ENCODE results near the gene SLC22A4. TPM values are rescaled to one million over a fixed set of nuclear protein-coding genes. Genes with fewer than 3 reads are reported as not detected.

Gene SLC22A4
- total and polyA plus RNA-seq, 2 experiments from 2014 or later, result 24.0 to 26.0 TPM

- Histone ChIP-seq H3K27me3 (replicated peaks; ENCODE audit: insufficient read depth) (no peaks in the 10 kb centered on the region), H3K4me1 (ENCODE audit: insufficient read depth) (peaks cover 32% of the 10 kb centered on the region), H3K9ac (peak overlapping the region; percentile 100), H3K79me2 (ENCODE audit: insufficient read depth) (peaks cover 49% of the 10 kb centered on the region), H3K9me2 (ENCODE audit: insufficient read depth) (no peaks in the 10 kb centered on the region), H3K4me3 (peak overlapping the region; percentile 93), H2AFZ (peak overlapping the region; percentile 45), H3K4me2 (ENCODE audit: unreplicated experiment) (peak overlapping the region; percentile 100), H3K36me3 (ENCODE audit: low read depth) (no peaks in the 10 kb centered on the region), H3F3A (ENCODE audit: insufficient read depth) (peaks cover 31% of the 10 kb centered on the region), H4K20me1 (ENCODE audit: insufficient read depth) (no peaks in the 10 kb centered on the region), H3K27ac (peak overlapping the region; percentile 96), H3K9me3 (ENCODE audit: low read depth) (no peaks in the 10 kb centered on the region)
- WGBS, 2 experiments (ENCODE audit: low coverage in 1 of 2, low lambda C conversion rate in 2 of 2, missing lambda C conversion rate in 2 of 2), result 1% methylated on average over 18 to 19 of the region's 19 CpGs
- in situ Hi-C loops (cut with MboI), result no loop called here
- TF ChIP-seq EZH2 (IDR thresholded peaks at IDR 0.05; ENCODE audit: insufficient read depth, poor library complexity, severe bottlenecking) (no peak), EZH2phosphoT487 (IDR thresholded peaks at IDR 0.05; ENCODE audit: insufficient read depth, low read depth) (no peak)
- DNase-seq, result peak; percentile 87
Measured at GRCh38 chr5:132258102-132259068, 35.8 kb upstream of the SLC22A4 start.

GRCh38 chr5:132259069-132259851 lies 34.9 kb upstream of the SLC22A4 start:
- Histone ChIP-seq H3K4me2 (ENCODE audit: unreplicated experiment) (peak overlapping the region; percentile 100), H3K27me3 (replicated peaks; ENCODE audit: insufficient read depth) (no peaks in the 10 kb centered on the region), H3K36me3 (ENCODE audit: low read depth) (no peaks in the 10 kb centered on the region), H3K9ac (peak overlapping the region; percentile 100), H3K4me1 (ENCODE audit: insufficient read depth) (peaks cover 41% of the 10 kb centered on the region), H3K27ac (peak overlapping the region; percentile 96), H3K4me3 (peak overlapping the region; percentile 93), H2AFZ (no peak overlapping the region), H4K20me1 (ENCODE audit: insufficient read depth) (no peaks in the 10 kb centered on the region), H3K9me2 (ENCODE audit: insufficient read depth) (no peaks in the 10 kb centered on the region), H3F3A (ENCODE audit: insufficient read depth) (peaks cover 37% of the 10 kb centered on the region), H3K79me2 (ENCODE audit: insufficient read depth) (peaks cover 49% of the 10 kb centered on the region), H3K9me3 (ENCODE audit: low read depth) (no peaks in the 10 kb centered on the region)
- TF ChIP-seq EZH2phosphoT487 (IDR thresholded peaks at IDR 0.05; ENCODE audit: insufficient read depth, low read depth), result 0 out of 2 replicates have a peak, but pooled peaks have one; percentile 38
- no peak for TF ChIP-seq EZH2 (IDR thresholded peaks at IDR 0.05; ENCODE audit: insufficient read depth, poor library complexity, severe bottlenecking)
- in situ Hi-C loops (cut with MboI), result no loop called here
- DNase-seq, result peak; percentile 98
- WGBS, 2 experiments (ENCODE audit: low coverage in 1 of 2, low lambda C conversion rate in 2 of 2, missing lambda C conversion rate in 2 of 2), result 3 to 4% methylated on average over 24 of the region's 24 CpGs

GRCh38 chr5:132260051-132260450 lies 34.1 kb upstream of the SLC22A4 start:
- peak overlapping the region; percentile 100 for H3K9ac ChIP-seq
- peaks cover 7% of the 10 kb centered on the region; the same call in 1 of the 2 replicates for H3K36me3 ChIP-seq (ENCODE audit: low read depth)
- 17 to 24% methylated on average over 6 of the region's 6 CpGs for WGBS, 2 experiments (ENCODE audit: low coverage in 1 of 2, low lambda C conversion rate in 2 of 2, missing lambda C conversion rate in 2 of 2)
- H3K4me3 ChIP-seq, result peak overlapping the region; percentile 93
- H3K9me3 ChIP-seq (ENCODE audit: low read depth), result no peaks in the 10 kb centered on the region
- H3K27me3 ChIP-seq (replicated peaks; ENCODE audit: insufficient read depth), result no peaks in the 10 kb centered on the region
- peaks cover 45% of the 10 kb centered on the region for H3F3A ChIP-seq (ENCODE audit: insufficient read depth)
- no peaks in the 10 kb centered on the region for H4K20me1 ChIP-seq (ENCODE audit: insufficient read depth)
- peak overlapping the region; percentile 96 for H3K27ac ChIP-seq
- H3K4me2 ChIP-seq (ENCODE audit: unreplicated experiment), result peak overlapping the region; percentile 100
- H2AFZ ChIP-seq, result no peak overlapping the region
- in situ Hi-C loops (cut with MboI), result no loop called here
- TF ChIP-seq EZH2phosphoT487 (IDR thresholded peaks at IDR 0.05; ENCODE audit: insufficient read depth, low read depth) (no peak), EZH2 (IDR thresholded peaks at IDR 0.05; ENCODE audit: insufficient read depth, poor library complexity, severe bottlenecking) (no peak)
- peaks cover 55% of the 10 kb centered on the region for H3K79me2 ChIP-seq (ENCODE audit: insufficient read depth)
- no peaks in the 10 kb centered on the region for H3K9me2 ChIP-seq (ENCODE audit: insufficient read depth)
- peaks cover 49% of the 10 kb centered on the region for H3K4me1 ChIP-seq (ENCODE audit: insufficient read depth)
- peak; percentile 71 for DNase-seq

Measured in GM23248 (cell line).